GM20431 (cell line): ENCODE results near the gene KLC3.

Experiments
- in situ Hi-C: fragments of 300-500 bp; cut with MseI, MboI; formaldehyde crosslinking; loops from one replicate; pipeline ENCODE4 v1.15.0; 2020; ENCODE audit warnings: low sequenced_read_pairs; ENCODE audit not compliant: unreplicated experiment

KLC3 gene

GRCh38 chr19:45368127-45368526 is 27.6 kb downstream of the KLC3 start:
- in situ Hi-C loops, result no loop called here

- in situ Hi-C loops, result no loop called here
Observed at GRCh38 chr19:45368737-45369340, 28.3 kb downstream of the KLC3 start.

GRCh38 chr19:45370410-45371204 is 30.1 kb downstream of the KLC3 start, which contains the start of gene ERCC2:
Gene ERCC2 (minus strand): TSS chr19:45370573. CDS start chr19:45370540, 33 bp downstream.
- in situ Hi-C loops, result no loop called here

GRCh38 chr19:45376045-45376724 is 35.6 kb downstream of the KLC3 start:
- in situ Hi-C loops, result no loop called here

GRCh38 chr19:45380107-45380506 is 39.6 kb downstream of the KLC3 start:
- in situ Hi-C loops, result no loop called here

- in situ Hi-C loops, result no loop called here
Observed at GRCh38 chr19:45382426-45382825, 41.9 kb downstream of the KLC3 start.

GRCh38 chr19:45385392-45386221 is 45.1 kb downstream of the KLC3 start:
- in situ Hi-C loops, result no loop called here

GRCh38 chr19:45391346-45391745 is 50.8 kb downstream of the KLC3 start:
- in situ Hi-C loops, result no loop called here

- in situ Hi-C loops, result no loop called here
Observed at GRCh38 chr19:45391871-45392665, 51.5 kb downstream of the KLC3 start.

- in situ Hi-C loops, result no loop called here
Observed at GRCh38 chr19:45395821-45396617, 55.5 kb downstream of the KLC3 start.

- in situ Hi-C loops, result no loop called here
Observed at GRCh38 chr19:45400192-45400591, 59.6 kb downstream of the KLC3 start.
